Activated CD4-positive, alpha-beta T cell treated with anti-CD3 and anti-CD28 coated beads, Interleukin-2, Interleukin-6, amounts not matched to agents 100 ng/mL and 50 ng/mL, durations not matched to agents 16 hours and 8 hours (primary cell): ENCODE measurements around the gene CLEC18B.
"Not testable (repeated sequence)": the region's sequence is repeated elsewhere in the genome, so short reads cannot be mapped to it uniquely, and the experiment has no call there.

ENCODE experiments used
- DNase-seq: peaks from one replicate; pipeline ENCODE4 v3.0.0-alpha.2; 2020

CLEC18B gene

GRCh38 chr16:74443624-74444346 is 22.5 kb upstream of the CLEC18B start:
- DNase-seq, result not testable (repeated sequence)

GRCh38 chr16:74439685-74440084 is 18.4 kb upstream of the CLEC18B start:
- no peak for DNase-seq

GRCh38 chr16:74438492-74438979 is 17.3 kb upstream of the CLEC18B start:
- peak; percentile 70 for DNase-seq

- no peak for DNase-seq
These were observed 10.2 kb upstream of the CLEC18B start for GRCh38 chr16:74431516-74431915.

- DNase-seq, result peak; percentile 58
These were observed 8.9 kb upstream of the CLEC18B start for GRCh38 chr16:74430036-74430712.

- DNase-seq, result not testable (repeated sequence)
These were observed 7.2 kb upstream of the CLEC18B start for GRCh38 chr16:74428493-74428892.

- DNase-seq, result not testable (repeated sequence)
These were observed 4.5 kb upstream of the CLEC18B start for GRCh38 chr16:74425751-74426150.

GRCh38 chr16:74423721-74424120 is 2.4 kb upstream of the CLEC18B start:
- DNase-seq, result not testable (repeated sequence)

GRCh38 chr16:74422086-74422485 is 808 bp upstream of the CLEC18B start:
- not testable (repeated sequence) for DNase-seq

- DNase-seq, result not testable (repeated sequence)
These were observed 156 bp upstream of the CLEC18B start for GRCh38 chr16:74421482-74421785.

- DNase-seq, result not testable (repeated sequence)
These were observed 1.5 kb downstream of the CLEC18B start for GRCh38 chr16:74419811-74420210.

- DNase-seq, result not testable (repeated sequence)
These were observed 3.4 kb downstream of the CLEC18B start for GRCh38 chr16:74417897-74418296.

GRCh38 chr16:74413920-74414319 is 7.4 kb downstream of the CLEC18B start:
- not testable (repeated sequence) for DNase-seq

GRCh38 chr16:74413485-74413884 is 7.8 kb downstream of the CLEC18B start:
- not testable (repeated sequence) for DNase-seq

GRCh38 chr16:74412775-74413390 is 8.4 kb downstream of the CLEC18B start:
- not testable (repeated sequence) for DNase-seq

GRCh38 chr16:74412138-74412774 is 9.0 kb downstream of the CLEC18B start:
- not testable (repeated sequence) for DNase-seq

- not testable (repeated sequence) for DNase-seq
These were observed 10.3 kb downstream of the CLEC18B start for GRCh38 chr16:74410981-74411380.

- not testable (repeated sequence) for DNase-seq
These were observed 11.0 kb downstream of the CLEC18B start for GRCh38 chr16:74410057-74410957.

- not testable (repeated sequence) for DNase-seq
These were observed 11.9 kb downstream of the CLEC18B start for GRCh38 chr16:74409185-74409981.

- not testable (repeated sequence) for DNase-seq
These were observed 13.9 kb downstream of the CLEC18B start for GRCh38 chr16:74407362-74407705.

- DNase-seq, result not testable (repeated sequence)
These were observed 14.5 kb downstream of the CLEC18B start for GRCh38 chr16:74406600-74407361.
